HG03135 (cell line): ENCODE results near the gene APBB2.
"Not testable (repeated sequence)": the region's sequence is repeated elsewhere in the genome, so short reads cannot be mapped to it uniquely, and the experiment has no call there.

Experiments
- ATAC-seq: cut with Tn5 transposase; IDR thresholded peaks from one replicate; pipeline ENCODE4 v1.9.1; 2021; ENCODE audit warnings: mild to moderate bottlenecking, moderate library complexity; ENCODE audit not compliant: unreplicated experiment

APBB2 gene

GRCh38 chr4:40916880-40917279 is 297.5 kb downstream of the APBB2 start:
- ATAC-seq = peak; percentile 85

GRCh38 chr4:40916218-40916555 is 298.2 kb downstream of the APBB2 start:
- no peak for ATAC-seq

- ATAC-seq = no peak
These were observed 298.8 kb downstream of the APBB2 start for GRCh38 chr4:40915318-40916217.

DNA sequence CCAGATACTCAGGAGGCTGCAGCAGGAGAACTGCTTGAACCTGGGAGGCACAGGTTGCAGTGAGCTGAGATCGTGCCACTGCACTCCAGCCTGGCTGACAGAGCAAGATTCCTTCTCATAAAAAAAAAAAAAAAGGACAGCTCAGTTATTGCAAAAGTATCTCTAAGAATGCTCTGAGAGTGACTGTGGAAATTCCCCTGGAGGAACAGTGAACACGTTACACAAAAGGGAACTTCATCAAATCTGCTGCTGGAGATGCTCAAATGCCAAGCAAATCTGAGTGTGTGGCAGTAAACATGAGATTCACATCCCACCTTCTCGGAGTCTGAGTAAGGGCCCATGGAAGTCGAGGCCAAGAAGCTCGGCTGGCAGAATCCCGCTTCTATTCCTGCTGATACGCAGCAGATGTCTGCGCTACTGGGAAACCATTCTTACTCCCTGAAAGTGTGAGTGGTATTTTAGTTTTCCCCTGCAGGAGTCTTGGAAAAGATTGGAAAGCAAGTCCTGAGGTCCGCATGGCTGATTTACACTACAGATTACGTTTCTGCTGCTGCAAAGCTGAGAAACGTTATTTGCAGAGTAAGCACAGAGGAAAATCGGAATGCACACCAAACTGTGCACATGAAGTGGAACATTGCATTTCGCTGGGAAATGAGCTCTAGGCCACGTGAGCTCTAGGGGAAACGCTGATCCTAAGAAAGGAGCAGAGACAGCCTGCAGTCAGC is 301.7 kb downstream of the APBB2 start:
- ATAC-seq = no peak

- no peak for ATAC-seq
These were observed 303.6 kb downstream of the APBB2 start for GRCh38 chr4:40910706-40911105.

DNA sequence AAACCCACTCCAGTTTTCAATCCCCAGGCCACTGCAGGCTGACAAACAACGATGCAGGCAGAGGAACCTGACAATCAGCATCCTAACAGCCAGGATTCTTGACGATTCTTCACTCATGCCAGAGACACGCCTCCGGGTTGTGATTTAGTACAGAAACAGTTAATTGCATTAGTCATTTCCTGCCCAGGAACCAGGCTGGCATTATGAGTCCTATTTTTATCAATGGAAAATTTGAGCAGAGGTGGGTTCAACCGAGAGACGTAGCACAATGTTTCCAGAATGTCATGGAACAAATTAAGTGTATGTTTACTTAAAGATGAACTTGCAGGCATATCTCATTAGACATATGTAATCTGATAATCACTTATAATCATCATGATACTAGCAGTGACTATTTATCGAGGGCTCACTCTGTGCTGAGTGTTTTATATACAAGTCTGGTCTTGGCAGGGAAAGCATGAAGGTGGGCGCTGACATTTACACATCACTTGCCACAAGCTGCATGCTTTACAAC is 304.9 kb downstream of the APBB2 start:
- ATAC-seq = no peak

DNA sequence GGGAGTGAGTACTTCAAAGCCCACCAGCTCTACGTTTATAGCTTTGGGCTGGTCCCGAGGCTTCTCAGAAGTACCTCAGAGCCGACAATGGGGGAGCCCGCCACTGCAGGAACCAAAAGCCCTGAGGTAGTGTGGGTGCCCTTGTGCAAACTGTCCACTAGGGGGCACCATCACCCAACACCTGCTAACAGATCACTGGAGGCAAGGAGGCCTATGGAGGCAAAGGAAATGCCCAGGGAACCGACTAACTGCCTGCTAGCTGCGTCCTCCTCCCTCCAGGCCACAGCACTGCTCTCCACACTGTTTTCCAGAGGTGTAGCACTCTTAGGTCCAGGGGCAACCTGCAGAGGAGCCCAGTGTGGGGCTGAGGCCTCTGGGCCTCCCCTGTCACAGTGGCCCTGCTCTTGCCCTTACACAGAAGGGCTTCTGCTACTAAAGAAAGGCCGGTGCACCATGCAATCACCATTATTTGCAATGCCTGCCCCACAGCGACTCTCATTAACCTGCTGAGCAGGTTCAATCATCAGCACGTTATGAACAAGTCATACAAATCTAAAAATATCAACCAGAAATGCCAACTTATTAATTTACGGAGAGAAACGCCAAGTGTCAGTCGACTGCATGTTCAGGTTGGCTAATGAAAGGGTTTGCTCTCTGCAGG is 305.5 kb downstream of the APBB2 start:
- peak; percentile 95 for ATAC-seq

- peak; percentile 11 for ATAC-seq
These were observed 306.0 kb downstream of the APBB2 start for GRCh38 chr4:40908297-40908696.

GRCh38 chr4:40905414-40905813 is 308.9 kb downstream of the APBB2 start:
- no peak for ATAC-seq

GRCh38 chr4:40900531-40900930 is 313.8 kb downstream of the APBB2 start:
- ATAC-seq = not testable (repeated sequence)

DNA sequence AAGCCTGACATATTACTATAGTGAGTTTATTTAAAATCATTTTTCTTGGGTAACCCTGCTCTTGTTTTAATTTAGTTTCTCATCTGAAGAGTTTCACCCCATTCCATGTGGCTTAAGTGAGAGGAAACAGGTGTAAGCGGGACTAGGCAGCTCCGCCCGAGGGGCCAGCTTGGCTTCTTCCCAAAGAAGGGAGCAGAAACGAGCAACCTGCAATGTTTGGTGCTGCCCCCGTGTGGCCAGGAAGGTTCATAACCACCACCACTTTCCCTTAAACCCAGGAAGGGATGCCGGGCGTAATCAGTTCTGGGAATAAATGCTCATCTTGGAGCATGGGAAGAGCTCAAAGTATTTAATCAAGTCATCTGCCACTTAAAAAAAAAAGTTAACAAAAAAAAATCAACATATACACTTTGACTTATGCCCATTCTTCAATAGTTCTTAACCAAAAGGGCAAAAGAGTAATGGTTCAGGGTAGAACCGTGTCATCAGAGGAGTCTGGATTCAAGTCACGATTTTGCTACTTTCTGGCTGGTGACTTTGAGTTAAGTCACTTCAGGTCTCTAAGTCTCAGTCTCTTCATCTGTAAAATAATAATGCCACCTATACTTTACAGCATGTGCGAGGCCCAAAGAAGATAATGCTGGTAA is 316.7 kb downstream of the APBB2 start:
- peak; percentile 55 for ATAC-seq

- ATAC-seq = no peak
These were observed 323.6 kb downstream of the APBB2 start for GRCh38 chr4:40890764-40891163.

- no peak for ATAC-seq
These were observed 324.1 kb downstream of the APBB2 start for GRCh38 chr4:40890199-40890598.

- no peak for ATAC-seq
These were observed 325.4 kb downstream of the APBB2 start for GRCh38 chr4:40888933-40889332.

GRCh38 chr4:40887764-40888131 is 326.6 kb downstream of the APBB2 start:
- ATAC-seq = no peak

- ATAC-seq = no peak
These were observed 327.2 kb downstream of the APBB2 start for GRCh38 chr4:40886931-40887763.

- no peak for ATAC-seq
These were observed 332.5 kb downstream of the APBB2 start for GRCh38 chr4:40881851-40882250.

- no peak for ATAC-seq
These were observed 333.2 kb downstream of the APBB2 start for GRCh38 chr4:40881096-40881495.

DNA sequence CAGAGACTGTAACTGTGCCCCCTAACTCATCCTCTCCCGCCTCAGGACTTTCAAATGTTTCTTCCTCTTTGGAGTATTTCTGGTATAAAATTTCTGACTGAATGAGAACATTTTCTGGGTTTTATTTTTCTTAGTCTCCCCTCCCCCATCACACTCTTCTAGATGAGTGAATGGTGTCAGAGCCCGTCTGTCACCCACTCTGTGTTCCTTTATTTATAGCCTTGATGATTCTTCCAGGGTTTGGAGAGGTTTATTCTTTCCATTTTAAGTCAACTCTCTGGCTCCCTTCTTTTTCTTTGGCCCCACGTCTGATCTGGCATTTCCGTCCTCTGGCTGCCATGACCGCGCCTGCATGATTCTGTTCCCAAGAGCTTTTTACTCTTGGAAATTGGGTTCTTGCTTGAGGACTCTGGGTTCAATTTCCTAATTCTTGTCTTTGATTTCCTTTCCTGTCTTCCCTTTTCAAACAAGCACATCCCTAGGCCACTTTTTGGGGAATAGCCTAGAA is 335.7 kb downstream of the APBB2 start:
- no peak for ATAC-seq

DNA sequence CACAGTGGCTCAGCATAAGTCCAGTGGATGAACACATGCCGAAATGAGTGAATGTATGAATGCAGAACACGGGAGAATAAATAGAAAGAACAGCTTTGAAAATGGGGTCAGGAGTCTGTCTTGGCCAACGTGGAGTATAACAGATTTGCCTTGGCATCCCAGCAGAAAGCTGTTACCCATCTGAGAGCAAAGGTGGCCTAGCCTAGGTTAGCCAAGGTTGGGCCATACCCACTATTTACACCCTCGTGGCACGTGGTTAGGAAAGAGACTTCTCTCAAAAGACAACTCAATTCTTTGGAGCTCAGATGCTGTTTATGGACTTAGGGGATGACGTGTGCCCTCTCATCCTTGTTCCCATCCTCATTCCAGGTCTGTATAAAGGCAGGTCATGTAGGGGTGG is 337.3 kb downstream of the APBB2 start:
- ATAC-seq = no peak
